OCI-LY3 (cell line): ENCODE data around the gene DHX29.

ENCODE experiments used
- H2AFZ ChIP-seq: fragments of 200-600, 300-600 bp; shearing (Covaris generic); 2 replicates; pipeline ENCODE4 v1.6.0; 2014; ENCODE audit warnings: antibody characterized with exemption, low read depth, low read length
- H3K27ac ChIP-seq: fragments of 200-600, 300-600 bp; sonication (generic); 2 replicates; pipeline ENCODE4 v1.5.1; 2014; ENCODE audit warnings: mild to moderate bottlenecking, low read length, moderate library complexity, mixed read lengths
- H3K27me3 ChIP-seq: fragments of 200-600, 300-600 bp; sonication (generic); 2 replicates; pipeline ENCODE4 v1.6.1; 2014; ENCODE audit warnings: low read depth, low read length, mixed read lengths
- H3K36me3 ChIP-seq: fragments of 200-600, 300-600 bp; sonication (generic); replicated peaks from 2 replicates; pipeline ENCODE3; 2014; ENCODE audit warnings: low read depth, low read length, mixed read lengths
- H3K4me1 ChIP-seq: fragments of 300-600, 200-600 bp; sonication (generic); 2 replicates; pipeline ENCODE4 v1.6.1; 2014; ENCODE audit warnings: low read length, mixed read lengths
- H3K4me2 ChIP-seq: fragments of 200-600, 300-600 bp; sonication (generic); 2 replicates; pipeline ENCODE4 v1.6.1; 2014; ENCODE audit warnings: low read length, mixed read lengths
- H3K4me3 ChIP-seq: fragments of 300-600, 200-600 bp; sonication (generic); 2 replicates; pipeline ENCODE4 v1.5.1; 2014; ENCODE audit warnings: antibody characterized with exemption, mild to moderate bottlenecking, low read length, moderate library complexity
- H3K79me2 ChIP-seq: fragments of 300-600, 200-600 bp; shearing (Covaris generic); 2 replicates; pipeline ENCODE4 v1.6.1; 2014; ENCODE audit warnings: mild to moderate bottlenecking, low read length, mixed read lengths
- H3K9ac ChIP-seq: fragments of 300-600, 200-600 bp; shearing (Covaris generic); 2 replicates; pipeline ENCODE4 v1.6.0; 2014; ENCODE audit warnings: mild to moderate bottlenecking, low read length, moderate library complexity
- H3K9me3 ChIP-seq: fragments of 200-600, 300-600 bp; shearing (Covaris generic); 2 replicates; pipeline ENCODE4 v1.6.1; 2014; ENCODE audit warnings: low read length, mixed read lengths; ENCODE audit not compliant: insufficient read depth
- H4K20me1 ChIP-seq: fragments of 200-600, 300-600 bp; sonication (generic); 2 replicates; pipeline ENCODE4 v1.6.1; 2016; ENCODE audit warnings: low read length, mixed read lengths; ENCODE audit not compliant: insufficient read depth
- EZH2phosphoT487 ChIP-seq: fragments of 200-600 bp; shearing (Covaris generic); IDR thresholded peaks from 2 replicates; pipeline ENCODE4 v1.6.1; 2018; ENCODE audit warnings: antibody characterized with exemption, mixed run types, low read depth
- TF ChIP-seq, protein P1 (sequence below): fragments of 200-600, 300-600 bp; sonication (generic); IDR thresholded peaks from 2 replicates; pipeline ENCODE4 v1.5.1; 2014; ENCODE audit warnings: antibody characterized with exemption, low read length, low read depth

Gene DHX29

GRCh38 chr5:55234121-55234700 lies 73.3 kb downstream of the DHX29 start:
- Histone ChIP-seq H3K4me1 (peaks cover 9% of the 10 kb centered on the region), H3K27ac (no peak overlapping the region), H3K9me3 (no peaks in the 10 kb centered on the region), H3K79me2 (no peaks in the 10 kb centered on the region), H3K4me2 (peak overlapping the region; percentile 98), H3K9ac (peak overlapping the region; percentile 69), H2AFZ (peak overlapping the region; percentile 29; the same call in 1 of the 2 replicates), H3K36me3 (no peaks in the 10 kb centered on the region), H4K20me1 (no peaks in the 10 kb centered on the region), H3K4me3 (peak overlapping the region; percentile 91), H3K27me3 (peaks cover 26% of the 10 kb centered on the region)
- TF ChIP-seq EZH2phosphoT487, result no peak
- TF ChIP-seq, protein P1, sequence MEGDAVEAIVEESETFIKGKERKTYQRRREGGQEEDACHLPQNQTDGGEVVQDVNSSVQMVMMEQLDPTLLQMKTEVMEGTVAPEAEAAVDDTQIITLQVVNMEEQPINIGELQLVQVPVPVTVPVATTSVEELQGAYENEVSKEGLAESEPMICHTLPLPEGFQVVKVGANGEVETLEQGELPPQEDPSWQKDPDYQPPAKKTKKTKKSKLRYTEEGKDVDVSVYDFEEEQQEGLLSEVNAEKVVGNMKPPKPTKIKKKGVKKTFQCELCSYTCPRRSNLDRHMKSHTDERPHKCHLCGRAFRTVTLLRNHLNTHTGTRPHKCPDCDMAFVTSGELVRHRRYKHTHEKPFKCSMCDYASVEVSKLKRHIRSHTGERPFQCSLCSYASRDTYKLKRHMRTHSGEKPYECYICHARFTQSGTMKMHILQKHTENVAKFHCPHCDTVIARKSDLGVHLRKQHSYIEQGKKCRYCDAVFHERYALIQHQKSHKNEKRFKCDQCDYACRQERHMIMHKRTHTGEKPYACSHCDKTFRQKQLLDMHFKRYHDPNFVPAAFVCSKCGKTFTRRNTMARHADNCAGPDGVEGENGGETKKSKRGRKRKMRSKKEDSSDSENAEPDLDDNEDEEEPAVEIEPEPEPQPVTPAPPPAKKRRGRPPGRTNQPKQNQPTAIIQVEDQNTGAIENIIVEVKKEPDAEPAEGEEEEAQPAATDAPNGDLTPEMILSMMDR, result no peak

DNA sequence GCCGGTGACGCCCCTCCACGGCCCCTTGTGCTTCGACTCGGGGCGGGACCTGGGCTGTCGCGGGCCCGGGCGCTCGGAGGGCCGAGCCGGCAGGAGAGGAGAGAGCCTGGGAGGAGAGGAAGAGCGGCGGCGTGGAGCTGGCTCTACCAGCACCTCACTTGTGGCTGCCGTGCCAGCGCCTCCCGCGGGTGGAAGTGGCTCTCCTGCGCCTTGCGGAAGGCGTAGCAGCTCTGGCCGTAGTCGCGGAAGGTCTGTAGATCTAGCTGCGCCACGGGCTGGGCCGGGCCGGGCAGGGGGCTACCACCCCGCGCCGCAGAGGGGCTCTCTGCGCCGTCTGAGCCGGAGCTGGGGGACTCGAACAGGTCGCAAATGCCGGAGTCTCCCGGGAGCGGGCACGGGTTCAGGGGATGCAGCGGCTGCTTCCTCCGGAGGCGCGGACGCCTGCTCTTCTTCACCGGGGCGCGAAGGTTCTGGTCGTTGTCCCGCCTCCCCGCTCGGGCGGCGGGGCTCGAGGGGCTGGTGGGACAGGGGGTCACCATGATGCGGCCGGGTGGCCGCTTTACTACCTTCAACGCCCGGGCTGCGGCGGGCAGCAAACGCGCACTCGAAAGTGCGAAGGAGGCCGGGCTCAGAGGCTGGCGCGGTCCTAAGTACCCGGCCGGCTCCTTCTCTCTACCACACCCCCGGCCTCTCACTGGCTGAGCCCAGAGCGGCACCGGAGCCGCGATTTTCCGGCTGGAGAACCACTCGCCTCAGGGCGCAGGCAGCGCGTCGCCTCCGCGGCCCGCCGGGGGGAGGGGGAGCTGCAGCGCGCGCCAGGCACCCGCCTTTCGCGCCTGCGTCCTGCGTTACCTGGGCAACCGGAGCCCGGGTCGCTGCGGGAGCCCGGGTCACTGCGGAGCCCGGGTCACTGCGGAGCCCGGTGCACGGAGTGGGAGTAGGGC lies 74.2 kb downstream of the DHX29 start, which contains the start of gene CCNO:
CCNO (minus strand) TSS at position 624 of the 944 bp plus-strand sequence; CDS start at position 539, 85 bp downstream.
- peak within 1 kb of the TSS; percentile 98 for H2AFZ ChIP-seq
- H3K27me3 ChIP-seq, result peaks cover 27% of the 10 kb centered on the region
- H3K9ac ChIP-seq, result peak within 1 kb of the TSS; percentile 69

DNA sequence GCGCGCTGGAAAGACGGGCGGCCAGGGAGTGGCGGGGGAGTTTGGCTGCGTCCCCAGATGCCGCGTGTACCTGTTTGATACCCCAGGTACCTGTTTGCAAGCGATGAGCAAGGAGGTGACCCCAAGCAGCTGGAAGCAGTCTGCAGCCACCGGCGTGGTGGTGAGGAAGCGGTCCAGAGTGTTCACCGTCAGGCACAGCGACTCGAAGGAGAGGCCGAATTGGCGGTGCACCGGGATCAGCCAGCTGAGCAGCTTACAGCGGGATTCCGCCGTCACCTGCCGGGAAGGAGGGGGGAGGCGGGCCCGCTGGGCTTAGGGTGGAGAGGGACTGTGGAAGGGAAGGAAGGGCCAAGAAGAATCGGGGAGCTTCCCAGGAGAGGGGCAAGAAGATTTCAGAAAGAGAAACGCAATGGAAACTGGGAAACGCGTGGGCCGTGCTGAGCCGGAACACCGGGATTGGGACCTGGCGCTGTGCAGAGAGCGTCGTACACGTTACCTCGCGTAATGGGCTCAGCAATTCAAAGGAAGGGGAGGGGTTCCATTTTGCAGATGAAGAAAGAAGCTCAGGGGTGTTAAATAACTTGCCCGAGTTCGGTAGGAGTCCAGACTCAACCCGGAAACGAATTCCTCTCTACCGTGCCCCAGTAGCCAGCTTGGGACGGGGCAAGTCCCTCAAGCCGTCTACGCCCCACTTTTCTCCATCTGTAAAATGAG lies 75.1 kb downstream of the DHX29 start:
- Histone ChIP-seq H3K36me3 (no peaks in the 10 kb centered on the region), H3K27ac (no peak overlapping the region), H3K27me3 (peaks cover 34% of the 10 kb centered on the region), H3K4me1 (peaks cover 15% of the 10 kb centered on the region), H3K4me2 (peak overlapping the region; percentile 98), H3K4me3 (peak overlapping the region; percentile 91), H2AFZ (peak overlapping the region; percentile 98), H4K20me1 (no peaks in the 10 kb centered on the region), H3K9me3 (no peaks in the 10 kb centered on the region), H3K9ac (peak overlapping the region; percentile 69), H3K79me2 (no peaks in the 10 kb centered on the region)
- TF ChIP-seq EZH2phosphoT487, result no peak
- TF ChIP-seq, protein P1, result no peak

More for the DNA sequence above, 74.2 kb downstream of the DHX29 start, which contains the start of gene CCNO:
- H4K20me1 ChIP-seq, result no peaks in the 10 kb centered on the region
- H3K9me3 ChIP-seq, result no peaks in the 10 kb centered on the region
- H3K36me3 ChIP-seq, result no peaks in the 10 kb centered on the region
- H3K27ac ChIP-seq, result no peak within 1 kb of the TSS
- peak within 1 kb of the TSS; percentile 98 for H3K4me2 ChIP-seq
- no peak for TF ChIP-seq EZH2phosphoT487
- TF ChIP-seq, protein P1, result no peak
- peaks cover 9% of the 10 kb centered on the region for H3K4me1 ChIP-seq
- no peaks in the 10 kb centered on the region for H3K79me2 ChIP-seq
- peak within 1 kb of the TSS; percentile 91 for H3K4me3 ChIP-seq

DNA sequence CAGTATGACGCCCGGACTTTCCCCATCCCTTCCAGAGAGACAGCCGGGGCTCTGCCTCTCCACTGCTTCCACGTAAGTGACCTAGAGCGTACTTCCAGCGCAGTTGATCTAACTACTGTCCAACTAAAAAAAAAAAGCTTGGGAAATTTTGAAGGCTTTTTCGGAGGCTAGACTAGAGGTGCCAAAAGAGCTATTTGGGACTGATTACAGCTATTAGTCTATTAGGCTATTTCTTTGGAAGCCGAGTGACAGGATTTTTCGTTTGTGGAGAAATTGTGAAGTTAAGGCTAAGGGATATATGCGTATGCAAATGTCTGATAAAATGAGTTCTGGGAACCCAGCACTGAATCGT lies 75.6 kb downstream of the DHX29 start:
- no peak overlapping the region for H3K27ac ChIP-seq
- peak overlapping the region; percentile 91 for H3K4me3 ChIP-seq
- H3K79me2 ChIP-seq, result no peaks in the 10 kb centered on the region
- H3K9me3 ChIP-seq, result no peaks in the 10 kb centered on the region
- H3K36me3 ChIP-seq, result no peaks in the 10 kb centered on the region
- H4K20me1 ChIP-seq, result no peaks in the 10 kb centered on the region
- H3K4me1 ChIP-seq, result peaks cover 15% of the 10 kb centered on the region
- H3K9ac ChIP-seq, result peak overlapping the region; percentile 69; the same call in 1 of the 2 replicates
- peaks cover 34% of the 10 kb centered on the region for H3K27me3 ChIP-seq
- H2AFZ ChIP-seq, result peak overlapping the region; percentile 98; the same call in 1 of the 2 replicates
- H3K4me2 ChIP-seq, result peak overlapping the region; percentile 98
- TF ChIP-seq, protein P1, result no peak
- TF ChIP-seq EZH2phosphoT487, result no peak
